T-cell (primary cell): ENCODE data around the gene FRMD5. TPM values are rescaled to one million over a fixed set of nuclear protein-coding genes. Genes with fewer than 3 reads are reported as not detected.

ENCODE experiments used
- ATAC-seq, 4 experiments: fragments of 200-7000 bp in 3 of 4; fragments of 150-1000 bp in 1 of 4; cut with Tn5 transposase; replicated peaks in 1 of 4; 1 replicate in 3 of 4; 2 replicates in 1 of 4; pipeline ENCODE4 v1.10.0; 2021; ENCODE audit warnings: moderate library complexity in 3 of 4, mild to moderate bottlenecking in 2 of 4, moderate number of reproducible peaks in 1 of 4
- CTCF ChIA-PET, 2 donors: fragments of 300-600 bp; sonication (Branson Sonifier 250); formaldehyde crosslinking; loops; one replicate each; lab custom pipeline; 2022; ENCODE audit warnings: antibody characterized with exemption in 2 of 2; lab: Charles Lee
- POLR2A ChIA-PET, 2 donors: fragments of 300-600 bp; sonication (Branson Sonifier 250); formaldehyde crosslinking; loops; one replicate each; lab custom pipeline; 2022; ENCODE audit warnings: antibody characterized with exemption in 2 of 2; lab: Charles Lee
- DNase-seq, 35 experiments: peaks; one replicate each; pipeline versions ENCODE4 v3.0.0 to v3.0.0-alpha.2; 2013 to 2023
- H3K27ac ChIP-seq: one replicate; pipeline ENCODE4 v1.5.1; 2013; ENCODE audit warnings: low read length
- H3K27me3 ChIP-seq, 2 experiments: replicated peaks in 1 of 2; 1 replicate in 1 of 2; 2 replicates in 1 of 2; pipeline versions ENCODE4 v1.6.1 to v1.7.0; 2013; ENCODE audit warnings: low read length in 1 of 2, mixed read lengths in 1 of 2; ENCODE audit not compliant: control insufficient read depth in 2 of 2, insufficient read depth in 2 of 2; ENCODE audit errors: extremely low read depth in 1 of 2
- H3K36me3 ChIP-seq, 2 donors: 1 replicate in 1 of 2; 2 replicates in 1 of 2; pipeline versions ENCODE4 v1.6.1 to v1.7.0; 2013; ENCODE audit warnings: low read length in 1 of 2; ENCODE audit not compliant: control insufficient read depth in 2 of 2, insufficient read depth in 1 of 2; ENCODE audit errors: extremely low read depth in 1 of 2
- H3K4me1 ChIP-seq, 2 experiments: 1 replicate in 1 of 2; 2 replicates in 1 of 2; pipeline versions ENCODE4 v1.6.1 to v1.7.0; 2013; ENCODE audit warnings: low read length in 2 of 2, mixed read lengths in 1 of 2; ENCODE audit not compliant: insufficient read depth in 2 of 2, control insufficient read depth in 1 of 2; ENCODE audit errors: extremely low read depth in 1 of 2
- H3K4me3 ChIP-seq, 2 donors: 1 replicate in 1 of 2; 2 replicates in 1 of 2; pipeline versions ENCODE4 v1.5.1 to v1.7.0; 2013; ENCODE audit warnings: mild to moderate bottlenecking in 2 of 2, low read length in 1 of 2, moderate library complexity in 1 of 2; ENCODE audit not compliant: control insufficient read depth in 1 of 2; ENCODE audit errors: extremely low read depth in 1 of 2
- H3K9me3 ChIP-seq: 2 replicates; pipeline ENCODE4 v1.7.0; 2013
- H3K27ac Mint-ChIP-seq, 2 donors: one replicate each; pipeline ENCODE4 v1.8.0; 2020 to 2021; ENCODE audit warnings: mild to moderate bottlenecking in 2 of 2, mixed read lengths in 2 of 2
- H3K27me3 Mint-ChIP-seq, 2 donors: one replicate each; pipeline ENCODE4 v1.8.0; 2021 to 2022; ENCODE audit warnings: mixed read lengths in 2 of 2
- H3K36me3 Mint-ChIP-seq: one replicate; pipeline ENCODE4 v1.8.0; 2021; ENCODE audit warnings: mixed read lengths
- H3K4me1 Mint-ChIP-seq, 3 donors: one replicate each; pipeline ENCODE4 v1.8.0; 2020 to 2022; ENCODE audit warnings: mixed read lengths in 3 of 3, mild to moderate bottlenecking in 1 of 3
- H3K4me3 Mint-ChIP-seq, 3 donors: one replicate each; pipeline ENCODE4 v1.8.0; 2020 to 2022; ENCODE audit warnings: mild to moderate bottlenecking in 3 of 3, mixed read lengths in 3 of 3, moderate library complexity in 3 of 3
- H3K9me3 Mint-ChIP-seq, 3 donors: one replicate each; pipeline ENCODE4 v1.8.0; 2020 to 2022; ENCODE audit warnings: mixed read lengths in 3 of 3
- WGBS: methylation state at CpG from one replicate; pipeline ENCODE4 v1.1.5; 2013; ENCODE audit warnings: missing lambda C conversion rate; ENCODE audit not compliant: insufficient coverage; 5-methylcytosine and 5-hydroxymethylcytosine counted together
- total RNA-seq, 35 experiments: library from RNA in 6 of 35; stranded (reverse) in 6 of 35; fragments of 120-200 nt in 1 of 35; gene quantifications; one replicate each; pipeline versions ENCODE4 v1.2.1 to v1.2.4 and lab custom pipeline; 2013 to 2026

FRMD5 gene
- total RNA-seq, 5 donors from 2014 or later (not counting 1 experiment from before 2014, with no cell fraction given), result 0.09 to 0.26 (median 0.23) TPM; not detected in 2

DNA sequence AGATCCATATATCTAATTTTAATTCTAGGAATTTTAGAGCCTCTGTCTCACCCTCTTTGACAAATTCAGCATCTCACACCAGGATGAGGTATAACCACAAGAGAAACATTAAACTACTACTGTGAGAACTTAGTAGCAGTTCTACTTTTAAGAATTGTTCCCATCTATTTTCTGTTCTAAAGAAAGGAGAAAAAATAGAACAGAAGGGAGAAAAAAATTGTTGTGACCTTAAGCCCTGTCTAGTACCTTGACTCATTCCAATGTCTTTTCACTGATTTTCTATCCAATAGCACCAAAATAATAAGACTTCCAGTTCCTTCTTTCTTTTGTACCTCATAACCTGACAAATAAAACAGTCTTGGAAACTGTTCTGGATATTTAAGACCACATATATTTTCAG, 37.0 kb downstream of the FRMD5 start:
- DNase-seq, result no peak

DNA sequence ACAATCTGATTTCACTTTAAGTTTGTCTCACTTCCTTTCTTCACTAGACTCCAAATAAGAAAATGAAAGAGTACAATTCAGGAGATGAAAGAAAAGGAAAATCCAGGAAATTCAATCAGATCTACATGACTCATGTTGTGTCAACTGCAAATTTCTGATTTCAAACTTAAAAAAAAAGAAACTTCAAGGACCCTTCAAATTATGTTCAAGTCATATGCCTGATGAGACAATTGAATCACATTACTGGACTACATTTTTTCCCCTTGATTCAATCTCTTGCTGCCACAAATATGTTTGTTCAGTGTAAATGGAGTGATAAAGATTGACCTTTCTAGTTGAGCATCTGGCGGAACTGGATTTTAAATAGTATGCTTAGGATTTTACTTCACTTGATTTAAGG, 37.4 kb downstream of the FRMD5 start:
- Mint-ChIP-seq H3K27me3 (peaks cover 21 to 25% of the 10 kb centered on the region in 2 donors), H3K27ac (no peak overlapping the region), H3K4me3 (no peak overlapping the region), H3K4me1 (no peaks in the 10 kb centered on the region), H3K36me3 (no peaks in the 10 kb centered on the region), H3K9me3 (no peaks in the 10 kb centered on the region)
- no peak overlapping the region for H3K27ac ChIP-seq
- WGBS, result no CpG with 5 or more reads among the region's 1 CpG
- H3K36me3 ChIP-seq, result no peaks in the 10 kb centered on the region
- no peaks in the 10 kb centered on the region for H3K4me1 ChIP-seq
- ATAC-seq (no peak), DNase-seq (no peak)
- no peaks in the 10 kb centered on the region for H3K9me3 ChIP-seq
- H3K4me3 ChIP-seq, result no peak overlapping the region
- peaks cover 0 to 4% of the 10 kb centered on the region in 2 experiments for H3K27me3 ChIP-seq
- CTCF ChIA-PET, result interaction anchor here in 1 of 2 donors (0.7 kb wide), 1 partner anchor 24 kb away, joined by 3 read pairs; no protein-coding TSS in a partner anchor
- POLR2A ChIA-PET, result no interaction called here

More for the DNA sequence above, 37.0 kb downstream of the FRMD5 start:
- H3K36me3 Mint-ChIP-seq, result no peaks in the 10 kb centered on the region
- ATAC-seq, result no peak
- Histone ChIP-seq H3K9me3 (no peaks in the 10 kb centered on the region), H3K4me3 (no peak overlapping the region), H3K27ac (no peak overlapping the region), H3K27me3 (peaks cover 0 to 4% of the 10 kb centered on the region in 2 experiments), H3K4me1 (no peaks in the 10 kb centered on the region), H3K36me3 (no peaks in the 10 kb centered on the region)
- no peaks in the 10 kb centered on the region for H3K4me1 Mint-ChIP-seq
- no peak overlapping the region for H3K4me3 Mint-ChIP-seq
- ChIA-PET CTCF (interaction anchor here in 1 of 2 donors (0.7 kb wide), 1 partner anchor 23 kb away, joined by 3 read pairs; no protein-coding TSS in a partner anchor), POLR2A (no interaction called here)
- no peak overlapping the region for H3K27ac Mint-ChIP-seq
- peaks cover 22 to 27% of the 10 kb centered on the region in 2 donors for H3K27me3 Mint-ChIP-seq
- no peaks in the 10 kb centered on the region for H3K9me3 Mint-ChIP-seq

DNA sequence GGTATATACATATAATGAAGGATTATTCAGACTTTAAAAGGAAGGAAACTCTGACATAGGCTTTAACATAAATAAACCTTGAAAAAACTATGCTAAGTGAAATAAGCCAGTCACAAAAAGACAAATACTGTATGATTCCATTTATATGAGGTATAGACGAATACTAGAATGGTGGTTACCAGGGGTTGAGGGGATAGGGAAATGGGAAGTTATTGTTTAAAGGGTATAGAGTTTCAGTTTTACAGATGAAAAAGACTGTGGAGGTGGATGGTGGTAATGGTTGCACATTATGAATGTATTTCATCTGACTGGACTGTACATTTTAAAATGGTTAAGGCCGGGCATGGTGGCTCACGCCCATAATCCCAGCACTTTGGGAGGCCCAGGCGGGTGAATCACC, 41.7 kb downstream of the FRMD5 start:
- H3K4me1 ChIP-seq, result no peaks in the 10 kb centered on the region
- 86% methylated on average over 4 of the region's 4 CpGs for WGBS
- ChIA-PET POLR2A (no interaction called here), CTCF (no interaction called here)
- H3K36me3 ChIP-seq, result no peaks in the 10 kb centered on the region
- peaks cover 0 to 6% of the 10 kb centered on the region in 2 experiments for H3K27me3 ChIP-seq
- Mint-ChIP-seq H3K4me1 (no peaks in the 10 kb centered on the region), H3K27me3 (peaks cover 24% of the 10 kb centered on the region in 2 donors), H3K36me3 (no peaks in the 10 kb centered on the region), H3K4me3 (no peak overlapping the region), H3K9me3 (no peaks in the 10 kb centered on the region), H3K27ac (no peak overlapping the region)
- H3K27ac ChIP-seq, result no peak overlapping the region
- ATAC-seq (no peak), DNase-seq (no peak)
- H3K4me3 ChIP-seq, result no peak overlapping the region
- H3K9me3 ChIP-seq, result no peaks in the 10 kb centered on the region

DNA sequence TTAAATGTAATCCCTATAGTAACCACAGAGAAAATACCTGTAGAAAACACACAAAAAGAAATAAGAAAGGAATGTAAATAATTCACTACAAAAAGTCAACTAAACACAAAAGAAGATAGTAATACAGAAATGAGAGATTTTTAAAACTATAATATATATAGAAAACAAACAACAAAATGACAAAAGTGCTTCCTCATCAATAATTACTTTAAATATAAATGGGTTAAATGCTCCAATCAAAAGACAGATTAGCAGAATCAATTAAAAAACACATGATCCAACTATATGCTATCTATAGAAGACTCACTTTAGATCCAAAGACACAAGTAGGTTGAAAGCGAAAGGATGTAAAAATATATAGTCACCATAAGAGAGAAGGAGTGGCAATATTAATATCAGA, 45.8 kb downstream of the FRMD5 start:
- ChIA-PET CTCF (no interaction called here), POLR2A (no interaction called here)
- ATAC-seq, result no peak
- Mint-ChIP-seq H3K4me1 (no peaks in the 10 kb centered on the region), H3K27ac (no peak overlapping the region), H3K9me3 (no peaks in the 10 kb centered on the region), H3K4me3 (no peak overlapping the region), H3K36me3 (no peaks in the 10 kb centered on the region), H3K27me3 (peaks cover 27 to 28% of the 10 kb centered on the region in 2 donors)
- Histone ChIP-seq H3K9me3 (no peaks in the 10 kb centered on the region), H3K36me3 (no peaks in the 10 kb centered on the region), H3K27me3 (peaks cover 0 to 8% of the 10 kb centered on the region in 2 experiments), H3K4me1 (no peaks in the 10 kb centered on the region), H3K4me3 (no peak overlapping the region), H3K27ac (no peak overlapping the region)
- no CpG with 5 or more reads among the region's 1 CpG for WGBS
- DNase-seq, result no peak

DNA sequence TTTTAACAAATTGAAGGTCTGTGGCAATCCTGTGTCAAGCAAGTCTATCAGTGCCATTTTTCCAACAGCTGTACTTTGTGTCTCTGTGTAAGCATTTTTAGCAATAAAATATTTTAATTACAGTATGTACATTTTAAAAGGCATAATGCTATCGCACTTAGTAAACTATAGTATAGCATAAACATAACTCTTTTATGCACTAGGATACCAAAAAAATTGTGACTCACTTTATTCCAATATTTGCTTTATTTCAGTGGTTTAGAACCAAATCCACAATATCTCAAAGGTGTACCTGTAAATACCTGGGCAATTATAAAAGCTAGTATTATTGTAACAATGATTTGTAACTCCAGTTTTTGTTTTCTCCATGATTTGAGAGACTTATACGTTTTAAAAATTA, 46.5 kb downstream of the FRMD5 start:
- no peak for ATAC-seq
- Histone ChIP-seq H3K27ac (no peak overlapping the region), H3K4me3 (no peak overlapping the region), H3K4me1 (no peaks in the 10 kb centered on the region), H3K27me3 (peaks cover 0 to 8% of the 10 kb centered on the region in 2 experiments), H3K9me3 (no peaks in the 10 kb centered on the region), H3K36me3 (no peaks in the 10 kb centered on the region)
- Mint-ChIP-seq H3K27ac (no peak overlapping the region), H3K4me1 (no peaks in the 10 kb centered on the region), H3K9me3 (no peaks in the 10 kb centered on the region), H3K36me3 (no peaks in the 10 kb centered on the region), H3K27me3 (peaks cover 27 to 28% of the 10 kb centered on the region in 2 donors), H3K4me3 (no peak overlapping the region)
- POLR2A ChIA-PET, result no interaction called here
- CTCF ChIA-PET, result no interaction called here
- WGBS, result no CpG with 5 or more reads among the region's 2 CpGs
- no peak for DNase-seq

DNA sequence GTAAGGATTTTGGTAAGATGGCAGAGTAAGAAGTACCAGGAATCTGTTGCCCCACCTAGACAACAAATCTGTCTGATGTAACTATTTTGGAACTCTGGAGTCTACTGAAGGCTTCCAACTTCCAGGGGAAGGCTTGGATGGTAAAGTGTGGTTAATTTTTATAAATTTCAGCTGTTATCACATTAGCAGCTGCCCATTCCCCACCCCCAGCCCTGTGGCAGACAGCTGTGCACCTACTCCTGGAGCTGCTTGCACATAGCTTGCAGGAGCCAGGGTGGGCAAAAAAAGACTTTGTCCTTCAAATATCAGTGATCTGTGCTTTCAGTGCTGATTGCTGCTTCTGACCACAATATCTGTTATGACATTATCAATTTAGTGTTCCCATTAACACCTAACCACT, 47.4 kb downstream of the FRMD5 start:
- ATAC-seq (no peak), DNase-seq (no peak)
- Histone ChIP-seq H3K4me1 (no peaks in the 10 kb centered on the region), H3K36me3 (no peaks in the 10 kb centered on the region), H3K9me3 (no peaks in the 10 kb centered on the region), H3K27ac (no peak overlapping the region), H3K4me3 (no peak overlapping the region), H3K27me3 (peaks cover 0 to 8% of the 10 kb centered on the region in 2 experiments)
- ChIA-PET CTCF (no interaction called here), POLR2A (no interaction called here)
- no peaks in the 10 kb centered on the region for H3K36me3 Mint-ChIP-seq
- peaks cover 24 to 25% of the 10 kb centered on the region in 2 donors for H3K27me3 Mint-ChIP-seq
- no peaks in the 10 kb centered on the region for H3K9me3 Mint-ChIP-seq
- no peak overlapping the region for H3K4me3 Mint-ChIP-seq
- no peaks in the 10 kb centered on the region for H3K4me1 Mint-ChIP-seq
- H3K27ac Mint-ChIP-seq, result no peak overlapping the region

DNA sequence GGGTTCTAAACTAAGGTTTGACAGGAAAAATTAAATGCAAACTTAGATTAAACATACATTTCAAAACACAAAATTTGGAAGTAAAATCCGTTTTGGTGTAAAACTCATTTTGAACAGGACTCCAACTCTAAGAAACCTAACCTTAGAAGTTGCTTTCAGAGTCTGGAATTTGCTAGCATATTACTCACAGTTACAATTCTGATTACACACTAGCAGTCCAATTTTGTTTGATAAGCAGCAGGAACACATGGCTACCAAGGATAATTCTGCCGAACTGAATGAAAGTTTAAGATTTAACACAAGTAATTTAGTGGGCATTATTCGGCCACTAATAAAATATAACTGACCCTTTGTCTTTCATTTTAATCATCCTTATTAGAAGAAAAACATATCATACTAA, 49.6 kb downstream of the FRMD5 start:
- no peak overlapping the region for H3K27ac Mint-ChIP-seq
- CTCF ChIA-PET, result no interaction called here

More for the DNA sequence above, 49.6 kb downstream of the FRMD5 start:
- POLR2A ChIA-PET, result no interaction called here
- peaks cover 18 to 24% of the 10 kb centered on the region in 2 donors for H3K27me3 Mint-ChIP-seq
- Histone ChIP-seq H3K4me3 (no peak overlapping the region), H3K4me1 (no peaks in the 10 kb centered on the region), H3K27me3 (peaks cover 0 to 2% of the 10 kb centered on the region in 2 experiments), H3K9me3 (no peaks in the 10 kb centered on the region), H3K36me3 (no peaks in the 10 kb centered on the region), H3K27ac (no peak overlapping the region)
- H3K4me3 Mint-ChIP-seq, result no peak overlapping the region
- DNase-seq (no peak), ATAC-seq (no peak)
- no peaks in the 10 kb centered on the region for H3K4me1 Mint-ChIP-seq
- no peaks in the 10 kb centered on the region for H3K9me3 Mint-ChIP-seq
- WGBS, result no CpG with 5 or more reads among the region's 3 CpGs
- H3K36me3 Mint-ChIP-seq, result no peaks in the 10 kb centered on the region
